Esophagus squamous epithelium (tissue), 5 donors: Measurements from ENCODE around the gene SLC35G4. TPM values are rescaled to one million over a fixed set of nuclear protein-coding genes. Genes with fewer than 3 reads are reported as not detected.

Experiments
- DNase-seq: peaks from one replicate; lab custom pipeline; 2025; lab: John Stamatoyannopoulos, UW
- H3K27ac ChIP-seq, 4 donors: fragments of 200-600 bp; sonication (generic); one replicate each; pipeline ENCODE4 v1.5.1; 2016 to 2019; ENCODE audit warnings: mild to moderate bottlenecking in 1 of 4
- H3K27me3 ChIP-seq, 4 donors: fragments of 200-600 bp; sonication (generic); 1 replicate in 3 of 4; 2 replicates in 1 of 4; pipeline versions ENCODE4 v1.5.1 to v1.6.0; 2017 to 2021; ENCODE audit warnings: antibody characterized with exemption in 1 of 4
- H3K36me3 ChIP-seq, 3 donors: fragments of 200-600 bp; sonication (generic); one replicate each; pipeline ENCODE4 v1.5.1; 2016 to 2019
- H3K4me1 ChIP-seq, 3 donors: fragments of 200-600 bp; sonication (generic); one replicate each; pipeline ENCODE4 v1.5.1; 2017 to 2019
- H3K4me3 ChIP-seq, 4 donors: fragments of 200-600 bp; sonication (generic); 1 replicate in 3 of 4; 2 replicates in 1 of 4; pipeline ENCODE4 v1.5.1; 2016 to 2019; ENCODE audit warnings: mild to moderate bottlenecking in 2 of 4, moderate library complexity in 1 of 4
- H3K9me3 ChIP-seq, 3 donors: fragments of 200-600 bp; sonication (generic); one replicate each; pipeline ENCODE4 v1.5.1; 2016 to 2019
- POLR2A ChIP-seq, 4 donors: fragments of 450-650 bp; IDR thresholded peaks; one replicate each; pipeline ENCODE4 v1.6.1; 2017; ENCODE audit warnings: antibody characterized with exemption in 4 of 4, mild to moderate bottlenecking in 4 of 4, moderate library complexity in 3 of 4
- WGBS, 2 donors: methylation state at CpG; one replicate each; pipeline ENCODE4 v1.1.5; 2018; 5-methylcytosine and 5-hydroxymethylcytosine counted together
- intact Hi-C: fragments of 100-400 bp; cut with DNase I; formaldehyde crosslinking; loops from one replicate; pipeline ENCODE4 v1.15.0; 2022
- small RNA-seq, 4 donors: library from RNA; depleted of rRNA; stranded (forward); fragments of <200 nt; gene quantifications; one replicate each; pipeline ENCODE3, GENCODE V24; 2016
- total RNA-seq, 4 donors: library from RNA; depleted of rRNA; stranded (reverse); fragments of >200 nt; gene quantifications; one replicate each; pipeline ENCODE4 v1.1.0, GENCODE V29; 2016
- TF ChIP-seq, protein P1 (sequence below), 6 experiments: fragments of 450-650 bp in 4 of 6; fragments of 200-600 bp in 2 of 6; sonication (generic) in 2 of 6; IDR thresholded peaks; one replicate each; pipeline ENCODE4 v1.5.1; 2016 to 2019; ENCODE audit warnings: antibody characterized with exemption in 6 of 6, mild to moderate bottlenecking in 4 of 6, moderate library complexity in 4 of 6
- donor health status: DM: yes; HTN: yes; CAD: no.

SLC35G4 gene
- total RNA-seq, 4 donors from 2014 or later, result not detected

DNA sequence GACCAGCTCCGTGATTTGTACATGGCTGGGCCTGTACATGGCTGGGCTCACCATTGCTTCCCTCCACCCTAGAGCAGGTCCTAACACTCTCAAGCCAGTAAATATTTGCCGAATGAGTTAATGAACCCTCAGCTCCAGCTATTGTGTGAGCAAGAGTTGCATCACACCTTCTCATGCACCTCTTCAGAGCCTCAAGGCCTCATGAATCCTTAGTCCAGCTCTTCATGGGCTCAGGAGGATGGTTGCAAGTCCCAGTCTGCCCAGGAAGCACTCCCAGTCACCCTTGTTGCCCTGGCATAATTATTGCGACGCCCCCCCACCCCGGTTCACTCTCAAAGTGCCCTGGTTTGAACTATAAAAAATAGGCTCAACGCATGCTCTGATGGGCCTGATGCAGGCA lies 49.6 kb downstream of the SLC35G4 start:
- H3K4me3 ChIP-seq, result no peak overlapping the region
- no peak for TF ChIP-seq POLR2A (IDR thresholded peaks at IDR 0.05)
- TF ChIP-seq, protein P1, sequence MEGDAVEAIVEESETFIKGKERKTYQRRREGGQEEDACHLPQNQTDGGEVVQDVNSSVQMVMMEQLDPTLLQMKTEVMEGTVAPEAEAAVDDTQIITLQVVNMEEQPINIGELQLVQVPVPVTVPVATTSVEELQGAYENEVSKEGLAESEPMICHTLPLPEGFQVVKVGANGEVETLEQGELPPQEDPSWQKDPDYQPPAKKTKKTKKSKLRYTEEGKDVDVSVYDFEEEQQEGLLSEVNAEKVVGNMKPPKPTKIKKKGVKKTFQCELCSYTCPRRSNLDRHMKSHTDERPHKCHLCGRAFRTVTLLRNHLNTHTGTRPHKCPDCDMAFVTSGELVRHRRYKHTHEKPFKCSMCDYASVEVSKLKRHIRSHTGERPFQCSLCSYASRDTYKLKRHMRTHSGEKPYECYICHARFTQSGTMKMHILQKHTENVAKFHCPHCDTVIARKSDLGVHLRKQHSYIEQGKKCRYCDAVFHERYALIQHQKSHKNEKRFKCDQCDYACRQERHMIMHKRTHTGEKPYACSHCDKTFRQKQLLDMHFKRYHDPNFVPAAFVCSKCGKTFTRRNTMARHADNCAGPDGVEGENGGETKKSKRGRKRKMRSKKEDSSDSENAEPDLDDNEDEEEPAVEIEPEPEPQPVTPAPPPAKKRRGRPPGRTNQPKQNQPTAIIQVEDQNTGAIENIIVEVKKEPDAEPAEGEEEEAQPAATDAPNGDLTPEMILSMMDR (IDR thresholded peaks at IDR 0.05), result no peak
- 58 to 66% methylated on average over 5 to 6 of the region's 6 CpGs for WGBS, 2 donors
- intact Hi-C loops, result loop anchor here (5.0 kb wide), 1 partner anchor 68 kb away; no protein-coding TSS in a partner anchor
- no peaks in the 10 kb centered on the region for H3K36me3 ChIP-seq
- no peaks in the 10 kb centered on the region for H3K9me3 ChIP-seq
- no peak overlapping the region for H3K27ac ChIP-seq
- H3K27me3 ChIP-seq, result peaks cover 0 to 46% (median 0%) of the 10 kb centered on the region in 4 donors
- H3K4me1 ChIP-seq, result peaks cover 0 to 11% (median 4%) of the 10 kb centered on the region in 3 donors
- DNase-seq, result no peak

Small RNA genes lying within 50 kb of the gene (small RNA-seq; reads per million reads assigned to genes)
- gene AP001120.4, result 0 reads per million in 4 donors

Other genes with a start within 250 kb of the SLC35G4 start
- 10 to 100 TPM in 2 of 4 donors, 1 to 10 TPM in 2; 2.4 to 23.4 (median 7.0) TPM for gene GNAL, start 79.7 kb downstream of the SLC35G4 start, total RNA-seq
- 10 to 100 TPM; 35.3 to 48.3 (median 42.3) TPM for gene CHMP1B, start 241.8 kb downstream of the SLC35G4 start, total RNA-seq